Measurements from ENCODE around the gene CELA2A.
A peak's percentile ranks its signal among the peaks of the same experiment; 100 is the strongest.
"Not testable (repeated sequence)": the region's sequence is repeated elsewhere in the genome, so short reads cannot be mapped to it uniquely, and the experiment has no call there.

Gene CELA2A

DNA sequence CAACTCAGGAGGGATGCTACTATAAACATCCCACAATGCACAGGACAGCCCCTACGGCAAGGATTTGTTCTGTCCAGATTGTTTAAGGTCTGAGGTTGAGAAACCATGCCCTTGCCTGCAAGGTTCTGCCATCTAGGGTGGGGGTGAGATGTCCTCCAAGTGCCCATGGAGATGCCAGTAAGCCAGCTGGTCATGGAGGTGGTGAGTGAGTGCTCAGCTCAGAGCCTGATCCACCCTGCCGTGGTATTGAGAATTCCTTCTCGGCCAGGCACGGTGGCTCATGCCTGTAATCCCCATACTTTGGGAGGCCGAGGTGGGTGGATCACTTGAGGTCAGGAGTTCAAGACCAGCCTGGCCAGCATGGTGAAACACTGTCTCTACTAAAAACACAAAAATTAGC is 31.6 kb upstream of the CELA2A start:
- DNase-seq (ENCODE audit: low read depth in 2 of 2), result no peak

DNA sequence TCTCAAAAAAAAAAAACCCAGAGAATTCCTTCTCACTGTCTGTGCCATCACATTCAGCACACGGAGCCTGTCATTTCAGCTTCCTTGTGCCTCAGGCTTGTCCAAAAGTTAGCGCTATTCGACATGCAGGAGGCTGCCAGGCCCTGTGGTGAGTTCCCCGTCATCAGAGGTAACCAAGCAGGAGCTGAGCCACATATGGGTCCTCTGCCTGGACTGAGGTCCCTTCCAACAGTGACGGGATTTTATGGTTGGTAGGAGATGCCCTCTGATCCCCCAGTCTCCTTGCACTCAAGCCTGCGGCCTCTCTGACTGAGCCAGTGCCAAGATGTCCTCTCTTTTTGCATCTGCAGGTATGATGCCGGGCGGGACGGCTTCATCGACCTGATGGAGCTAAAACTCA is 31.0 kb upstream of the CELA2A start:
- no peak for DNase-seq (ENCODE audit: low read depth in 2 of 2)

DNA sequence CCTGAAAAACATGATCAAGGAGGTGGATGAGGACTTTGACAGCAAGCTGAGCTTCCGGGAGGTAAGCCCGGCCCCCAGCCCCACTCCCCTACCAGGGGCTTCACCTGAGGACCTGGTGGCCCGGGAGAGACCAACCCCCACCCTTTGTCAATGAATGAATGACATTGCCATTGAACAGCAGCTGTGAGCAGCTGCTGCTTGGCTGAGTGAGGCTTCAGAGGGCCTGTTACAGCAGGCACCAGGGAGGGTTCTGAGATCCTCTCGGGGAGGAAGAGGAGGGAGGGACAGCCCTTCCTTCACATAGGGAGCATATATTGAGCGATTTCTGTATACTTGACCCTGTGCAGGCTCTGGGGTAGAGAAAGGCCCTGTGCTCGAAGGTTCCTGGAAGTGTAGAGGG is 30.6 kb upstream of the CELA2A start:
- no peak for DNase-seq (ENCODE audit: low read depth in 2 of 2)

DNA sequence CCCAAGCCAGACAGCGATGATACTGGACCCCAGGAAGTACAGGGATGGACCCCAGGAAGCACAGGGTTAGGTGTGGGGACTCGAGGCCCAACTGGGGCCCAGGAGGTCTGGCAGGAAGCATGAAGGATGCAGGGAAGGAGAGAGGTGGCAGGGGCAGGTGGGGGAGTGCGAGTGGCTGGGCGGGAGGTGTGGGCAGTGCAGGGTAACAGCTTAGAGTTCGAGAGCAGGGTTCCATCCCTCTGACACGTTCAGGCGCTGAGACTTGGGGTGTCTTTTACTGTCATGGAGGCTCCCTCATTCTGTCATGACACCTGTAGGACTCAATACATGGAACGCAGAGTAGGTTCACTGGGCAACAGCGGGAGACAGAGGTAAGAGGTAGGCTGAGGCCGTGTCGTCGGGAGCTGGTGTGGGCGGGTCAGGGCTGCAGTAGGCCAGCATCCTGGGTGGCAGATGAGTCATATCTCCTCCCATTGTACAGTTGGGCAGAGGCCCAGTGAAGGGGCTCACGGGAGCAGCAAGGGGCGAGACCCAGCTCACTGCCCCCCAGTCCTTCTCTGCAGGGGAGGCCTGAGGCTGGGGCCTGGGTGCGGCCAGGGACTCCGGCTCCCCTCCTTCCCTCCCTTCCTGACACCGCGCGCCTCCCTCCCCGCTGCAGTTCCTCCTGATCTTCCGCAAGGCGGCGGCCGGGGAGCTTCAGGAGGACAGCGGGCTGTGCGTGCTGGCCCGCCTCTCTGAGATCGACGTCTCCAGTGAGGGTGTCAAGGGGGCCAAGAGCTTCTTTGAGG is 29.8 kb upstream of the CELA2A start:
- DNase-seq (ENCODE audit: low read depth in 2 of 2), result no peak

DNA sequence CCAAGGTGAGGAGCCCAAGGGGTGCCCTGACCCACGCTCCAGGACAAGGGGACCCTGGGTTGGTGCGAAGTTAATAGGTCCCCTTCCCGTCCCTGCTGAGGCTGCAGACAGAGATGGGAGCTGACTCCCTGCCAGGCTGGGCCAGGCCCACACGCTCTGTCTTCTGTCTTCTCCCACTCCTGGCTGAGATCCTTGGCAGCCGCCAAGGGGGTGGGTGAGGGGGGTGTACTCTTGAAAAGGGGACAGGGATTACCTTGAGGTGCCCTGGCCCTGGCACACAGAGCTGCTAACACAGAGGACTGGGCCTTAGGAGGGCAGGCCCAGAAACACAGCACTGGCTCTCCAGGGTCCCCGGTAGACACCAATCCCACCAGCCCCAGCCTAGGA is 29.3 kb upstream of the CELA2A start:
- no peak for DNase-seq (ENCODE audit: low read depth in 2 of 2)

DNA sequence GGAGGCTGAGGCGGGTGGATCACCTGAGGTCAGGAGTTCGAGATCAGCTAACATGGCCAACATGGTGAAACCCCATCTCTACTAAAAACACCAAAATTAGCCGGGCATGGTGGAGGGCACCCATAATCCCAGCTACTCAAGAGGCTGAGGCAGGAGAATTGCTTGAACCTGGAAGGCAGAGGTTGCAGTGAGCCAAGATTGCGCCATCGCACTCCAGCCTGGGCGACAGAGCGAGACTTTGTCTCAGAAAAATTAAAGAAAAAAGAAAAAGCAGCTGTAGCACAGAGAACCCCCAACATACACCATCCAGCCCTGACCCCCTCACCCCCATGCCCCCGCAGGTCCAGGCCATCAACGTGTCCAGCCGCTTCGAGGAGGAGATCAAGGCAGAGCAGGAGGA is 28.3 kb upstream of the CELA2A start:
- not testable (repeated sequence) for DNase-seq (ENCODE audit: low read depth in 2 of 2)

DNA sequence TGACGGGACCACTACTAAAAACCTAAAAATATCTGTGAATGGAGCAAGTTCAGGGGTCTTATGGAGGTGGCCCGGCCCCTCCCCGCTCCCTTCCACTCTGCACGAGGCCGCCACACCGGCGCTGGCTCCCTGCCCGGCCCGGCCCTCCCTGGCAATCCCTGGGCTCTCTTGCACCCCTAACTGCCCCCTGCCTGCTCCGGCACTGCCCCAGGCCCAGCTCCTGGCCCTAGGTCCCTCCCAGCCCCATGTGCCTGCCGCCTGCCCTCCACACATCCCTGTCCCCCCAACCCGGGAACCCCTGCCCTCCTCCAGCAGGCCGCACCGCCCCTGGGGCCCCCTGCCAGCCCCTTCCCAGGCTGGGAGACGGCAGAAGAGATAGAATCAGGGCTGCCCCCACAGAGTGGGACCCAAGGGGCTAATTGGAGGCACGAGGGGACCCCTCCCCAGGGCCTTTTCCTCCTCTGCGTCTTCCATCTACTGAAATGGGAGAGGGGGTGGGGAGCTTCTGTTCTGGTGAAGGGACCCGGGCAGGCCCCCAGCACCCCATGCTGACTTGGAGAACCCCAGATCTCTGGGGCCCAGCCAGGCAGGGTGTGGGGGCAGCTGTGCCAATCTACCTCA is 27.6 kb upstream of the CELA2A start:
- no peak for DNase-seq (ENCODE audit: low read depth in 2 of 2)

DNA sequence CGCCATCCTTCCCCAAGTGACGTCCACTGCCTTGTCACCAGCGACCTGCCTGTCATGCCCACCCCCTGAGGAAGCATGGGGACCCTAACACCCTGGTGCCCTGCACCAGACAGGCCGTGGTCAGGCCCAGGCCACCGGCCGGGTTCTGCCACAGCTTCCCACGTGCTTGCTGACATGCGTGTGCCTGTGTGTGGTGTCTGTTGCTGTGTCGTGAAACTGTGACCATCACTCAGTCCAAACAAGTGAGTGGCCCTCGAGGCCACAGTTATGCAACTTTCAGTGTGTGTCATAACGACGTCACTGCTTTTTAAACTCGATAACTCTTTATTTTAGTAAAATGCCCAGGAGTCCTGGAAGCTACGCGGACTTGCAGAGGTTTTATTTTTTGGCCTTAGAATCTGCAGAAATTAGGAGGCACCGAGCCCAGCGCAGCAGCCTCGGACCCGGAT is 26.8 kb upstream of the CELA2A start:
- DNase-seq (ENCODE audit: low read depth in 2 of 2), result no peak

DNA sequence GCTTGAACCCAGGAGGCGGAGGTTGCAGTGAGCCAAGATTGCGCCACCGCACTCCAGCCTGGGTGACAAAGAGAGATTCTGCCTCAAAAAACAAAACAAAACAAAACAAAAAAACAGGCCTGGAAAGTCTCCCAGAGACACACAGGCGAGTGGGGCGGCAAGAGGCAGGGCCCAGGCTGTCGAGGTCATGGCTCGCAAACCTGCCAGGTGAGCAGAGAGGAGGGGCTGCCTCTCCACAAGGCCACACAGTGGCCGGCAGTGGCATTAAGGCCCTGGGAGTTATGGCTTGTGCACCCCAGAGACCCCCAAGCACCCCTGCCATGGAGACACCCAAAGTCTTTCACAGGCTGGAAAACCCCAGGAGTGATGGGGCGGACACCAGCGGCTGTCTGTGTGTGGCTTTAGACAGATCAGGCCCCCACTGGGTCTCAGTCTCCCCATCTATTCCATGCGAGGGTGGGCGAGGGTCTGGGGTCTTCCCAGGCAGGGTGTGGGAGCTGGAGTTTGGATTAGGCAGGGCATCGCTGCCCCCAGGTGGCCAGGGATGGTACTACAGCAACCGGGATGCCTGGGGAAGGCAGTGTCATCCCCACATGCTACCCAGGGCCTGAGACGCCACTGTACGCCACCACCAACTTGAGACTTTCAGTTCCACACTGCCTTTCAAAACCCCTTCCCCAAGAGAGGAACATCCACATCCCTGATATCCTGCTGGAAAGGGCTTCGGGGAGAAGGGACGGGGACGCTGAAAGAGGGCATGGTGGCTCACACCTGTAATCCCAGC is 25.6 kb upstream of the CELA2A start:
- peak; percentile 71 to 74 for DNase-seq (ENCODE audit: low read depth in 2 of 2)

DNA sequence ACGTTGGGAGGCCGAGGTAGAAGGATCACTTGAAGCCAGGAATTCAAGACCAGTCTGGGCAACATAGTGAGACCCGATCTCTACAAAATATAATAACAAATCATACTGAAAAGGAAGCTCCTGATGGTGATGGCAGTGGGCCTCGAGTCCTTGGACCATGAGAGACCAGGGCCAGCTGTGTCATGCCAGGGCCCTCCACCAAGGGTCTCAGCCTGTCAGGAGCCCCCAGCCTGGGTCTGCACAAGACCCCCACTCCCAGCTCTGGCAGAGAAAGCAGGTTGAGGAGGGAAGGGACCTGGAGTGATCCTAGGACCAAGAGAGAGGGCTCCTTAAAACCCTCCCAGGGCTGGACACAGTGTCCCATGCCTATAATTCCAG is 25.0 kb upstream of the CELA2A start:
- no peak for DNase-seq (ENCODE audit: low read depth in 2 of 2)

DNA sequence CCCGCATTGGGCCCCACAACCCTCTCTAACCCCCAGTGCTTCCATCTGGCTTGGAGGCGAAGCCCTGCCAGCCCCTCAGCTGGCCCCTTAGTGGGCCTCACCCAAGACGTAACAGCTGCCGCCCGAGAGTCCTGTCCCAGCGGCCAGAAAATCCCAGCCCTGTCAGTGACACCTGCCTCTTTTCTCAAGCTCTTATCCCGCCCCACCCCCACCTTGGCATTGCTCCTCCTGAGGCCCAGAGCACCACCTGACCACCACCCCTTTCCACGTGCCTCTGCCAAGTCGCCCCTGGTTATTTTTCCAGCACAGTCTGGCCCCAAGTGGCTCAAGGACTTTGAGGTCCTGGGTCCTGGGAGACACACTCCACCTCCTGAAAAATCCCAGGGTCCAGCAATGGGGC is 24.2 kb upstream of the CELA2A start:
- DNase-seq (ENCODE audit: low read depth in 2 of 2), result no peak

DNA sequence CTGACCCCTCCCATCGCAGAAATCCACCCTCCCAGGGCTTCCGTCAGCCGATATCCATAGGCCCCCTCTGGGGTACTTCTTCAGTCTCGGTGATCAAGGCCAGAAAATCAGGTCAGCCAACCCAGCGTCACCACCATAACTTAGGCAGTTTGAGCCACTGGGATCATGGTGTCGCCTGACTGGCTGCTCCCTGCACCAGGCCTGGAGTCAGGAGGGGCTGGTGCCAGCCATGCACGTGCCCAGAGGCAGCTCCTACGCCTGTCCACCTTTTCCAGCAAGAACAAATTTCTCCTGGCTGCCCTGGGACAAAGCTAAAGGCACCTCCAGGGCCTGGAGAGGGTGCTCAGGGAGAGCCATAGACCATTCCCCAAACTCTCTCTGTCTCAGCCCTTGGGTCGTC is 23.1 kb upstream of the CELA2A start:
- DNase-seq (ENCODE audit: low read depth in 2 of 2), result no peak

DNA sequence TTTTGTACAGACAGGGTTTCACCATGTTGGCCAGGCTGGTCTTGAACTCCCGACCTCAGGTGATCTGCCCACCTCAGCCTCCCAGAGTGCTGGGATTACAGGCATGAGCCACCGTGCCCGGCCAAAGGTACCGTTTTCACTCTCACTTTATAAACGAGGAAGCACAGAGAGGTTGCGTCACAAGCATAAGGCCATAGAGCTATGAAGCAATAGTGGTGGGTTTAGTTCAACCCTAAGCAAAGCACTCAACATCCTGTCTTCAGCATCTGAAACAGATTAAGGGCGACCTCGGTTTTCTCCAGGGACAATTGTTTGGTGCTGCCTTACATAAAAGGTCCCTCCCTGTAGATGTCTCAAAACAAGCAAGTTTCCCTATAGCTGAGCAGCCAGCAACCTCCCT is 21.8 kb upstream of the CELA2A start:
- not testable (repeated sequence) for DNase-seq (ENCODE audit: low read depth in 2 of 2)

DNA sequence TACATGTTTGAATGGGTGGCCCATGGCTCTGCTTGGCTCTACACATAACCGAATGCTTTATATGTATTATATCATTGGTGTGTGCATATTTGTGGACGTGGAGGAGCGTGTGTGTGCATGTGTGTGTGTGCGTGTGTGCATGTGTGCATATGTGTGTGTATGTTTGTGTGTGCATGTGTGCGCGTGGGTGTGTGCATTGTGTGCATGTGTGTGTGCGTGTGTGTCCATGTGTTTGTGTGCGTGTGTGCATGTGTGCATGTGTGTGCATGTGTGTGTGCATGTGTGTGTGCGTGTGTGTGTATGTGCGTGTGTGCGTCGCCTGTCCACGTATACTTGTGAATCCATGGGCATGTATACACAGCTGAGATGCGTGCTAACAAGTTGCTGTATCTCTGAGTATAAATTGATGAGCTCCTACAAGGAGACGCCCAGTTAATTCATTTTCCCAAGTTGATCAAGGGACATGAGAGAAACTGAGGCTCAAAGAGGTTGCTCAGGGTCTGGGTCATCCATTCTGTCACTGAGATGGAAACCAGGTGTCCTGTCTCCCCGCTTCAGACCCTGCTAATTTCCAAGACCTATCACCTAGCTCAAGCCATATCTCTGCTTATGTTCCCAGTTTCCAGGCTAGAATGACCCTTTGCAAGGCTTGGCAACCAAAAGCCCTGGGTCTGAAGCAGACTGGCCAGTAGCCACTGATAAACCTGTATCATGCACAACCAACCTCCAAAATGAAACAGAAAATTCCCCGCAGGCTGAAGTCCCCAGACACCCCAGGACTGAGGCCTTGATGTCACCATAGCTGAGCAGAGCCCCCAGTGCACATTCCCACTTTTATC is 21.1 kb upstream of the CELA2A start:
- DNase-seq (ENCODE audit: low read depth in 2 of 2), result no peak

DNA sequence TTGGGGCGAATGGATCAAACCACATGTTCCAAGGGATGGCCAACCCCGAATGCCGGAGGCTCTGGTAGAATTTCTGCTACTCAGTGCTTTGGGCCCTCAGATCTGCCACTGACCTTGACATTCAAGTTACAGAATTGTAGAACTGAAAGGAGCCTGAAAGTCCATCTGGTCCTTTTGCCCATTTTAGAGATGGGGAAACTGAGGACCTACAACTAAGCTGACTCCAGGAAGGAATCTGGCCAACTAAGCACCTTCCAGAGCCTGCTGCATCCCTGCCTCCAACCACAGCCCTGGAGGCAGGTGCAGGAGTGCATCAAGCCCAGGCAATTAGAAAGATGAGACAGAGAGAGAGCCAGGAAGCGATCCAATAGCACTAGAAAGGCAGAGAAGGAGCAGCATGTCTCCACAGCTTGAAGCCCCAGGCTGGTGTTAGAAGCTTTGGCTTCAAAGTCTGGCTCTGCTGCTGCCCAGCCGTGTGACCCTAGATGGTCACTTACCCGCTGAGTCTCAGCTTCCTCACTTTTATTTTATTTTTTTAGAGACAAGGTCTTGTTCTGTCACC is 19.6 kb upstream of the CELA2A start:
- no peak for DNase-seq (ENCODE audit: low read depth in 2 of 2)

DNA sequence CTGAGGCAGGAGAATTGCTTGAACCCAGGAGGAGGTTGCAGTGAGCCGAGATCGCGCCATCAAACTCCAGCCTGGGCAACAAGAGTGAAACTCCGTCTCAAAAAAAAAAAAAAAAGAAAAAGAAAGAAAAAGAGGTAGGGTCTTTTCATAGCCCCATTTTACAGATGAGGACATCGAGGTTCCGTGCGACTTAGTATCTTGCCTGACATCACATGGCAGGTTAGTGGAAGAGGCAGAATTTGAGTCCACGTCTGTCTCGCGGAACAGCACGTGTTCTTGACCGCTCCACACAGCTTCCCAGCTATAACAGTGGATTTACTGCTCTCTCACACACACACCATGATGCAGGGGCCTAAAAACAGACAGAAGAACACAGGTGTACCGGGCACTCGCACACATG is 17.2 kb upstream of the CELA2A start:
- no peak for DNase-seq (ENCODE audit: low read depth in 2 of 2)

DNA sequence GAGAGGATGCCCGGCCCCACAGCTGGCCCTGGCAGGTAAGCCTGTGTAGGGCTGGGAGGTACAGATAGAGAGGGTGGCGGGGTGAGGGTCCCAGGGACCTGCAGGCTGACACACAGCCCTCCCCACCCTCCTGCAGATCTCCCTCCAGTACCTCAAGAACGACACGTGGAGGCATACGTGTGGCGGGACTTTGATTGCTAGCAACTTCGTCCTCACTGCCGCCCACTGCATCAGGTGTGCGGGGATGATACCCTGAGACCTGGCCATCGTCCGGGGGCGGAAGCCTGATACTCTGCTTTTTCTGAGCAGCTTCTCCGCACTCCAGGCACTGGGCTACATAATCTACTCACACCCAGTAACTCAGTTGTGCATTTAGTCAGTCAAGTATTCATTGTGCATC is 16.2 kb upstream of the CELA2A start:
- DNase-seq (ENCODE audit: low read depth in 2 of 2), result no peak

DNA sequence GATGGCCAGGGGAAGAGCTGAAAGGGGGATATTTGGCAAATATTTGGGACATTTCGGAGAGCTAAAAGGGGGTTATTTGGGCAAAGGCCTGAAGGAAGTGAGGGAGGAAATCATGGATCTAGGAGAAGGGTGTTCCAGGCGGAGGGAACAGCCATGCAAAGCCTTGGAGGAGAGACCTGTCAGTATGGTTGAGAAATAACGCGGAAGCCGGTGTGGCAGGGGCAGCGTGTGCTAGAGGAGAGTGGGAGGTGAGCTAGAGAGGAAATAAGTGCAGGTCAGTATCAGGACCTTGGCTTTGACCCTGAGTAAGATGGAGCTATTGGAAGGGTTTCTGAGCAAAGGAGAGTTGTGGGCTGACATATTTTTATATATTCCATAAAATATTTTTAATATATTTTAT is 15.3 kb upstream of the CELA2A start:
- no peak for DNase-seq (ENCODE audit: low read depth in 2 of 2)

DNA sequence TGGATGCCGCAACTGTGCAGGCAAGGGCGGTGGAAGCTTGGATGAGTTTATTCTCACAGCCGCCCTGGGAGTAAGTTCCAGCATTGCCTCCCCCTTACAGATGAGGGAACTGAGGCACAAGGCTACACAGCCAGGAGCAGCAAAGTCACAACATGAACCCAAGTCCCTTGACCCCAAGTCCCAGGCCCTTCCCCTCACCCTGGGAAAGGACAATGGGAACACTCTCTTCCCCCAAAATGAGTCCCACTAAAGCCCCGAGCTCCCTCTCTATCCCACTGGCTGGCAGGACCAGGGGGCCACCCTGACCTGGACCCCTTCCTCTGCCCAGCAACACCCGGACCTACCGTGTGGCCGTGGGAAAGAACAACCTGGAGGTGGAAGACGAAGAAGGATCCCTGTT is 14.4 kb upstream of the CELA2A start:
- no peak for DNase-seq (ENCODE audit: low read depth in 2 of 2)

DNA sequence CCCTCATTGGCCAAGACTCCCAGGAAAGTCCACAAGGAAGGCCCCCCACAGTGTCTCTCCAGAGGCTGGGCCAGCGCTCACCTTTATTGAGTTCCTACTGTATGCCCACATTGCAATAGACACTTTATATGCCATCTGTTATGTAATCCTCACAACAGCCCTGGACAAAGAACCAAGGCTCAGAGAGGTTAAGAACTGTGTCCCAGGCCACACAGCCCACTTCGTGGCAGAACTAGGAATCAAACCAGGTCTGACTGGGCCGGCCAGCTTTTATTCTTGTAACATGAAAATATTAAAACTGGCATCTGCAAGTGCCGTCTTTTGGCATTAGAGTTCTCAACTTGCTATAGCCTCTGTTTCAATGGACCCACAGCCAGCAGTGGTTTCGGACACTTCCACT is 13.8 kb upstream of the CELA2A start:
- DNase-seq (ENCODE audit: low read depth in 2 of 2), result no peak

DNA sequence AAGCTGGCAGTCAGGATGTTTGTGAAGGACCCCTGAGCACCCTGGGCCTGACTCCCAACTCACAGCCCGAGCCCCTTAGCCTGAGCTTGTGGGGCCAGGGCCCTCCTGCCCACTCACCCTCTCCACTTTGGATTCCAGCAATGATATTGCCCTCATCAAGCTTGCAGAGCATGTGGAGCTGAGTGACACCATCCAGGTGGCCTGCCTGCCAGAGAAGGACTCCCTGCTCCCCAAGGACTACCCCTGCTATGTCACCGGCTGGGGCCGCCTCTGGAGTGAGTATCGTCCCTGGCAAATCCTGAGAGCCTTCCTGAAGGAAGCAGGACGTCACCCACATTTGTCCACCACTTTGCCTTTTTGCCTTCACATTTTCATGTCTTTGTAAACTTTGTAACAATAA is 13.3 kb upstream of the CELA2A start:
- no peak for DNase-seq (ENCODE audit: low read depth in 2 of 2)
